GM23338 (cell line): Measurements from ENCODE around the gene MUC12. TPM values are rescaled to one million over a fixed set of nuclear protein-coding genes. Genes with fewer than 3 reads are reported as not detected.

Experiments
- ATAC-seq: fragments of 200-7000 bp; cut with Tn5 transposase; 3 replicates; pipeline ENCODE4 v1.9.1; 2020
- DNase-seq: peaks from one replicate; pipeline ENCODE4 v3.0.0-alpha.2; 2015; ENCODE audit warnings: low spot score
- H2AFZ ChIP-seq: fragments of 200-600 bp; sonication (generic); 2 replicates; pipeline ENCODE4 v1.8.0; 2016; ENCODE audit warnings: antibody characterized with exemption, mild to moderate bottlenecking, moderate library complexity
- H3F3A ChIP-seq: fragments of 200-600 bp; sonication (generic); replicated peaks from 2 replicates; pipeline ENCODE4 v1.8.0; 2017; ENCODE audit warnings: antibody characterized with exemption, mixed run types, low read depth
- H3K27ac ChIP-seq: fragments of 200-600 bp; sonication (generic); 2 replicates; pipeline ENCODE4 v1.6.1; 2016; ENCODE audit warnings: low read depth
- H3K27me3 ChIP-seq: fragments of 200-600 bp; sonication (generic); 2 replicates; pipeline ENCODE4 v1.8.0; 2016; ENCODE audit warnings: mild to moderate bottlenecking, mixed run types, moderate library complexity; ENCODE audit not compliant: insufficient read depth
- H3K36me3 ChIP-seq: fragments of 200-600 bp; sonication (generic); 2 replicates; pipeline ENCODE4 v1.8.0; 2016; ENCODE audit warnings: mild to moderate bottlenecking; ENCODE audit not compliant: insufficient read depth
- H3K4me1 ChIP-seq: fragments of 200-600 bp; sonication (generic); 2 replicates; pipeline ENCODE4 v1.8.0; 2016; ENCODE audit warnings: mild to moderate bottlenecking, moderate library complexity; ENCODE audit not compliant: insufficient read depth
- H3K4me2 ChIP-seq: fragments of 200-600 bp; sonication (generic); 2 replicates; pipeline ENCODE4 v1.7.1; 2017; ENCODE audit warnings: mixed run types
- H3K4me3 ChIP-seq: fragments of 200-600 bp; sonication (generic); 2 replicates; pipeline ENCODE4 v1.6.1; 2016; ENCODE audit warnings: mixed run types
- H3K79me2 ChIP-seq: fragments of 200-600 bp; sonication (generic); replicated peaks from 2 replicates; pipeline ENCODE4 v1.8.0; 2017; ENCODE audit warnings: mild to moderate bottlenecking; ENCODE audit not compliant: insufficient read depth
- H3K9me2 ChIP-seq: fragments of 200-600 bp; sonication (generic); 2 replicates; pipeline ENCODE4 v1.8.0; 2017; ENCODE audit not compliant: insufficient read depth
- H4K20me1 ChIP-seq: fragments of 200-600 bp; sonication (generic); replicated peaks from 2 replicates; pipeline ENCODE4 v1.8.0; 2017; ENCODE audit warnings: mild to moderate bottlenecking; ENCODE audit not compliant: insufficient read depth
- H3K27ac Mint-ChIP-seq: 2 replicates; pipeline ENCODE4 v1.8.0; 2020; ENCODE audit warnings: inconsistent platforms, mild to moderate bottlenecking, moderate library complexity, mixed read lengths
- H3K27me3 Mint-ChIP-seq: 3 replicates; pipeline ENCODE4 v1.8.0; 2022; ENCODE audit warnings: low read depth, mild to moderate bottlenecking, moderate library complexity, mixed read lengths, inconsistent platforms; ENCODE audit not compliant: insufficient read depth, poor library complexity
- H3K36me3 Mint-ChIP-seq: 3 replicates; pipeline ENCODE4 v1.8.0; 2021; ENCODE audit warnings: low read depth, mild to moderate bottlenecking, inconsistent platforms, moderate library complexity, mixed read lengths
- H3K4me1 Mint-ChIP-seq: 3 replicates; pipeline ENCODE4 v1.8.0; 2020; ENCODE audit warnings: mild to moderate bottlenecking, inconsistent platforms, mixed read lengths
- H3K4me3 Mint-ChIP-seq: 3 replicates; pipeline ENCODE4 v1.8.0; 2021; ENCODE audit warnings: moderate library complexity, mild to moderate bottlenecking, inconsistent platforms, mixed read lengths
- H3K9me3 Mint-ChIP-seq: 3 replicates; pipeline ENCODE4 v1.8.0; 2020; ENCODE audit warnings: moderate library complexity, mild to moderate bottlenecking, inconsistent platforms, mixed read lengths
- CREB1 ChIP-seq: fragments of 250-450 bp; sonication (Bioruptor Pico); IDR thresholded peaks from 2 replicates; pipeline ENCODE4 v1.5.0; 2020; ENCODE audit warnings: low read depth, mild to moderate bottlenecking, moderate library complexity
- ETS1 ChIP-seq: IDR thresholded peaks from 2 replicates; pipeline ENCODE4 v1.6.1; 2016; ENCODE audit warnings: antibody characterized with exemption
- EZH2 ChIP-seq: fragments of 200-600 bp; sonication (generic); IDR thresholded peaks from one replicate; pipeline ENCODE4 v1.8.0; 2017; ENCODE audit warnings: antibody characterized with exemption, mild to moderate bottlenecking, low read depth; ENCODE audit not compliant: unreplicated experiment
- EZH2phosphoT487 ChIP-seq: fragments of 200-600 bp; sonication (generic); IDR thresholded peaks from one replicate; pipeline ENCODE4 v1.8.1; 2018; ENCODE audit warnings: antibody characterized with exemption; ENCODE audit not compliant: unreplicated experiment
- JUNB ChIP-seq: IDR thresholded peaks from one replicate; pipeline ENCODE4 v1.6.1; 2016; ENCODE audit warnings: antibody characterized with exemption; ENCODE audit not compliant: unreplicated experiment
- REST ChIP-seq: IDR thresholded peaks from one replicate; pipeline ENCODE4 v1.6.1; 2018; ENCODE audit warnings: antibody characterized with exemption; ENCODE audit not compliant: unreplicated experiment
- STAT1 ChIP-seq: IDR thresholded peaks from one replicate; pipeline ENCODE4 v1.6.1; 2016; ENCODE audit warnings: antibody characterized with exemption; ENCODE audit not compliant: unreplicated experiment
- ZNF114 ChIP-seq: fragments of 250-450 bp; sonication (Bioruptor Pico); IDR thresholded peaks from 2 replicates; pipeline ENCODE4 v1.5.0; 2020; ENCODE audit warnings: mild to moderate bottlenecking, moderate library complexity
- ZNF462 ChIP-seq: fragments of 250-450 bp; sonication (Bioruptor Pico); IDR thresholded peaks from 2 replicates; pipeline ENCODE4 v1.5.0; 2020; ENCODE audit warnings: mild to moderate bottlenecking, moderate library complexity
- polyA plus RNA-seq: library from polyadenylated mRNA; unstranded; fragments of >200 nt; fragmentation: Nextera tagmentation; extraction: Ambion mirVana; gene quantifications from 2 replicates; pipeline ENCODE4 v1.2.1, GENCODE V29; 2016
- total RNA-seq: library from RNA; depleted of rRNA; stranded (reverse); fragments of >200 nt; shearing (Covaris generic); gene quantifications from 2 replicates; pipeline ENCODE4 v1.2.3, GENCODE V29; 2014

Gene MUC12
- total and polyA plus RNA-seq, 2 experiments from 2014 or later: 4.6 to 18.0 TPM

- no peak overlapping the region for H3K4me3 Mint-ChIP-seq
- no peaks in the 10 kb centered on the region for H3K9me3 Mint-ChIP-seq
- Histone ChIP-seq H3K79me2 (no peaks in the 10 kb centered on the region), H3K4me3 (peak overlapping the region; percentile 89), H3K9me2 (no peaks in the 10 kb centered on the region), H3K27me3 (peaks cover 20% of the 10 kb centered on the region), H2AFZ (no peak overlapping the region), H3K27ac (no peak overlapping the region), H3F3A (peaks cover 15% of the 10 kb centered on the region), H3K4me1 (peaks cover 38% of the 10 kb centered on the region), H3K36me3 (no peaks in the 10 kb centered on the region), H4K20me1 (peaks cover 2% of the 10 kb centered on the region; the same call in 1 of the 2 replicates), H3K4me2 (peak overlapping the region; percentile 100)
- TF ChIP-seq REST (no peak), EZH2phosphoT487 (no peak), ETS1 (no peak), JUNB (no peak), ZNF114 (no peak), EZH2 (no peak), CREB1 (CRISPR knock-in tag) (no peak), STAT1 (no peak), ZNF462 (no peak)
- DNase-seq (no peak), ATAC-seq (no peak)
- H3K27ac Mint-ChIP-seq: no peak overlapping the region
- H3K27me3 Mint-ChIP-seq: peaks cover 28% of the 10 kb centered on the region
- no peaks in the 10 kb centered on the region; the same call in 2 of the 3 replicates for H3K36me3 Mint-ChIP-seq
- peaks cover 36% of the 10 kb centered on the region for H3K4me1 Mint-ChIP-seq
Observed at GRCh38 chr7:100964630-100965029, 4.7 kb upstream of the MUC12 start.
